DMS153 (cell line): ENCODE data around the gene TRIM8.

Source experiments
- DNase-seq: peaks from one replicate; lab custom pipeline; 2025; lab: John Stamatoyannopoulos, UW

Gene TRIM8

DNA sequence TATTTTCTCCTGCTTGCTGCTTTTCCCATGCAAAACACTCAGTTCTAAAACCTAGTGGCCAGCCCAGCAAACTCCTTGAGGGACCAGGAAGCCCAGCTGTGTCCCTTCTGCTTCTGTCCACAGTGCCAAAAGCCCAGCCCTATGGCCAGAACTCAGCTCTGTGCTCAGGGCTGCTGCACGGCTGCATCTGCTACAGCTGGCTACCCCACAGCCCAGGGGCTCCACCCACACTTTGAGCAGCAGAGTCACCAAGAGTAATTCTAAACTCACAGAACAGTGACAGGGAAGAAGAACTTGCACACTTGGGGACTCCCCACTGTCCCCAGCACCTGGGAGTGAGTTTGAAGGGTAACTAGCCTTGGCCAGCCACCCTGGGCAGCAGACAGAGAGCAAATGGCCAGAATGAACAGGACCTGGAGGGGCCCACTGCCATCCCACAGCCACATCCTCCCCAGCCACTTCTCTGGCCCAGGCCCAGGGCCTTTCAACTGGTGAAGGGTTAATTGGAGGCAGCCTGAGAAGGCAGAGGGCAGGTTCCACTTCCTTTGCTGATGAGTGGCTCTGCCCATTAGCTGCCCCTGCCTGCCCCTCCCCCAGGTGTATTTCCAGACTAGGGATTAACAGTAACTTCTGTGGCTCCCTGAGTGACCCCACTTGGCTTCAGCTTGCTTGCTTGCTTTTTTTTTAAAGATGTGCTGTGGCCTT, 28.1 kb upstream of the TRIM8 start:
- no peak for DNase-seq

DNA sequence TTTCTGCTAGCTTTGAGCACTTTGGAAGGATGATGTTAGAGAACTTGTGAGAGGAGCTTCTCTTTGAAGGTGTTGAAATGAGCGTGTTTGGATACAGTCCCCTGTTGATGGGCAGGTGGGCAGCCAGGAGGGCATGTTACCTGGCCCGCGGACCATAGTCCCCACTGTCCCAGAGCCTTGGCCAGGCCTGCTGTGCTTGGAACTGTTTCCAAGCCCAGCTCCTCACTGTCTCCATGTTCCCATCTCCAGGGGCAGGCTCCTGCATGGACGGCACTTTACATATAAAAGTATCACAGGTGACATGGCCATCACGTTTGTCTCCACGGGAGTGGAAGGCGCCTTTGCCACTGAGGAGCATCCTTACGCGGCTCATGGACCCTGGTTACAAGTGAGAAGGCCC, 27.2 kb upstream of the TRIM8 start:
- no peak for DNase-seq

GRCh38 chr10:102617816-102618215, 26.5 kb upstream of the TRIM8 start:
- DNase-seq, result no peak

DNA sequence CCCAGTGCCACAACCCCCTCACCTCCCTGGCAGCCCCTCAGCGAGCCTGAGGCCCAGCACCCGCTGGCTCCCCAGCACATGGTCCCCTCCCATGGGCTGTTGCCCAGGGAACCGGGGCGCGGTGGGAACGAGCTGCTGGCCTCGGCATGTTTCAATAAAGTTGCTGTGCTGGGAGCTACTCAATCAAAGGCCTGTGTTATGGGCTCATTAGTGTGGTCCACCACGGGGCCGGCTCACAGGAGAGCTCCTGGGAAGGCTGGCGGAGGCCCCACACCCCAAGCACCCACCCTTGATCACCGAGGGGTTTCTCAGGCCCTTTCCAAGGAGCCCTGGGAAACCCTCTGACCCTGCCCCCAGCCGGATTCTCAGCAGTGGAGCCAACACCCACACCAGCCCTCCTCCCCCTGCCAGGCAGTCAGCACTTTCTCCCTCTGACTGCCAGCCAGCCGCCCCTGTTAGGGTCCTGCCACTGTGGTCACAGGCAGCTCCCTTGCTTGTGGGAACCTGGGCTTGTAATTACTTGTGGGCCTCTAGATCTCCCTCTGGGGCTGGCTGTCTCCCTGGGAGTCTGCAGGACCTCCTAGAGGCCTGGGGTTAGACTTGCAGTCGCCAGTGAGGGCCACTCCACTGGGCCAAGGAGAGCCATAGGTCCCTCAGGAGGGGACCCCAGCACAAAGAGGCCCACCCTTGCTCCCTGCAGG, 24.8 kb upstream of the TRIM8 start:
- no peak for DNase-seq

- no peak for DNase-seq
These were observed 24.1 kb upstream of the TRIM8 start for GRCh38 chr10:102620138-102620590.

- DNase-seq, result no peak
These were observed 23.5 kb upstream of the TRIM8 start for GRCh38 chr10:102620591-102621442.

DNA sequence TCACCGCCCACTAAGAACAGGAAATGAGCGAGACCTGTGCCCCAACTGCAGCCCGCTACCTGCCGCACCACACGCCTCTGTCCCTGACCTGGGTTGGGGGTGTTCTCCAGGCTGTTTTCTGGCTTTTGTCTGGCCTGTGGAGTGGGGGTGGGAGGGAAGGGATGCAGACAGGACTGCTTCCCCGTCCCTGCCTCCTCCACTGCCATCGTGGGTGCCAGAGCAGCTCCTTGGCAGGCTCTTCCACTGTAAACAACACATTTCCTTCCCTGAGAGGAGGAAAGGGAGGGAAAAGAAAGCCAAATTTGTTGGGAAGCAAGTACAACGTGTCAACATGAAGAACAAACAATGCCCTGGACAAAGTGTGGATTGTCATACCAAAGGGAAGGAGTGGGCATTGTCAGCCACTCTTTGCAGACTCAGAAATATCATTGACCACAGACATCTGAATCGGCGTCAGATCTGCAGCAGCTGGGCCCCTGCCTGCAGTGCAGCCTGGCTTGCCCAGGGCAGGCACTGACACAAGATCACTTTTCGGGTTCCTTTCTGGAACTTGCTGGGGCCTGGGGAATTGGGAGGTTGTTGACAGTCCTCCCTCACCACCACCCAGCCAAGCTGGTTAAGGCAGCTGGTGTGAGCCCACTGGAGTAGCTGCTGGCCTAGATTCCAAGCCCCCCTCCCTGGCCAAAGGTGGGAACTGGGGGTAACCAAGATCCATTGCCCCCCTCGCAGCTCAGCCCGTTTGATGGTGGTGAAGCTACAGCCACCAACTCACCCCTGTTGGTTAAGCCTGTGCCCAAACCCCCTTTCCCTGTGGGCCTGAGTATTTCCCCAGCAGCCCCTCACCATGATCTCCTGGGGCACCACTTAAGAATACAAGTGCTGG, 22.6 kb upstream of the TRIM8 start:
- no peak for DNase-seq

DNA sequence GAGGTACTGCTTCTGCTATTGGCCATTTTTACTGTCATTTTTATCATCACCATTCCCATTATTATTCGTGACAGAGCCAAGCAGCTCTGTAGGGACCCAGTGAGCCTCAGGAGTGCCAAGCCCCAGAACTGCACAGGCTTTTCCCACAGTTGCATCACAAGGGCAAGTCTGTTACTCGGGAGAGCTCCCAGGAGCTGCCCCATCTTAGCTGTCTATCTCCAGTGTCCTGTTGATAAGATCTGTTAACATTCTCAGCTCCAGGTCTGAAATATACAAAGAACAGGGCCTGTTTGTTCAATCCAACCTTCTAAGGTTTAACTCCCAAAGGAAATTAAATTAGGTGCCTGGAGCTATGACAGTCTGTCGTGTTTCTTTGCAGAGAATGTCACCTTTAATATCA, 20.2 kb upstream of the TRIM8 start:
- no peak for DNase-seq

- DNase-seq, result no peak
These were observed 19.3 kb upstream of the TRIM8 start for GRCh38 chr10:102624751-102625645.

DNA sequence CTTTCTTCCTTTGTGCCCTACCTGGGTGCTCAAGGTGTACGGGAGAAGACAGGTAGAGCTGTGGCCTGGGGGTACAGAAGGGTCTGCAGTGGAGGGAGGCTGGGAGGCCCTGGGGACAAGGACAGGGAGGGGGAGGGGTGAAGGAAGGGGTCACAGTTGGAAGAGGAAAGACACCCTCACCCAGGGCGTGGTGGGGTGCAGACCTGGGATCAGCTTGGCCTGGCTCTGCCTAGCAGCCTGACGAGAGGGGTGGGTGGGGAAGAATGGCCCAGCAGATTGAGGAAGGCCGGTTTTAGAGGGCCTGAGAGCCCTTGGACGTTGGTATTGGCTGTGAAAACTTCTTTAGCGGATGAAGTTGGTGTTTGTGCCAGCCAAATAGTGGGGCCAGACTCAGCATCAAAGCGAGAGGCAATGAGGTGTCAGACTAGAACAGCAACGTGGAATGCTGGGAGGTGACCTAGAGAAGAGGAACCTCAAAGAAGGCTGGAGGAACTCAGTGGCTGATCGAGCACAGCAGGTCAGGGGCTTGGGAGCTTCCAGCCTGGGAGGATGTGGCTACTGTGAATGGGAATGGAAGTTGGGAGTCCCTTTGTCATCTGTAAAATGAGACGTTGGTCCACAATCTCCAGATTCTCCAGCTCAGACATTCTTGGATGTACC, 18.1 kb upstream of the TRIM8 start:
- no peak for DNase-seq

- no peak for DNase-seq
These were observed 17.0 kb upstream of the TRIM8 start for GRCh38 chr10:102627291-102627735.

DNA sequence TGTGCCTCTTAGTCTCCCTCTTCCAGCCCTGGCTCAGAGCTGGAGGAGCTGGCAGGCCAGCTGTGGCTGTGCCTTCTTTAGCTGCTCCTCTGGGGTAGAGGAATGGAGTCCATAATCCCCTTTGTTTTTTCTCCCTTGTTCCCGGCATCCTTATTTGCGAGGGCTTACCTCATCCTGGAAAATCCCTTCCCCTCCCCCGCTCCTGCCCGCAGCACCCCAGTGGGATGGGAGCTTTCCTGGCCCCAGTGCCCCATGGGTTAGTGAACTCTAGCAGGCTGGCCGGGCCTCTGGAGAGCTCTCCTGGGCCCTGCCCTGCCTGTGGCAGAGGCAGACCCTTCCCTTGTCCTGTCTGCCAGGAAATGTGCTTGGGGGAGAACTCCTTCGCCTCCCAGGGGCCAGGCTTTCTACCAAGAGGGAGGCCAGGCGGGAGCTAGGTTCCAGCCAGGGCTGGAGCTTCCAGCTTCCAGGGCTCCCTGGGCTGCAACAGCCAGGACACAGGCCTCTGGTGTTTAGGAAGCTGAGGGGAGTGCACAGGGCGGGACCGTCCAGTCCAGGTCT, 16.5 kb upstream of the TRIM8 start:
- DNase-seq, result no peak

DNA sequence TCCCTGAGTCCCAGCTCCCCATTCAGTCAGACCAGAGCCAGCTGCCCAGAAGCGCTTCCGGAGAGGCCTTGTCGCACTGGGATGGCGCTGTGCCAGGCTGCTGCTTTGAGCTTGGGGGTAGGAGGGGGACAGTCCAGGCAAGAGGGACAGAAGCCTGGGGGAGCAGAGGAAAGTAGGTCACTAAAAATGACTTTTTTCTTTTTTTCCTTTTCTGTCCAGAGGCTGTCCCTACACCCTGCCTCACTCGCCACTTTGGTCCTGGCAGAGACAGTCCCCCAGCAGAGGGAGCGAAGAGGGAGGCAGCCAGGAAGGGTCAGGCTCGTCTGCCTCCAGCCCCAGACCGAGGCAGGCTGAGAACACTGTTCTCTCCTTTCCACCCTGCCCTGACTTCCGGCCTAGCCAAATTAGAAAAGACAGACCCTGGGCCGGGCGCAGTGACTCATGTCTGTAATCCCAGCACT, 15.8 kb upstream of the TRIM8 start:
- peak; percentile 12 for DNase-seq

- DNase-seq, result no peak
These were observed 14.3 kb upstream of the TRIM8 start for GRCh38 chr10:102629661-102630614.

GRCh38 chr10:102630663-102631062, 13.6 kb upstream of the TRIM8 start:
- no peak for DNase-seq

- no peak for DNase-seq
These were observed 12.5 kb upstream of the TRIM8 start for GRCh38 chr10:102631525-102632393.

DNA sequence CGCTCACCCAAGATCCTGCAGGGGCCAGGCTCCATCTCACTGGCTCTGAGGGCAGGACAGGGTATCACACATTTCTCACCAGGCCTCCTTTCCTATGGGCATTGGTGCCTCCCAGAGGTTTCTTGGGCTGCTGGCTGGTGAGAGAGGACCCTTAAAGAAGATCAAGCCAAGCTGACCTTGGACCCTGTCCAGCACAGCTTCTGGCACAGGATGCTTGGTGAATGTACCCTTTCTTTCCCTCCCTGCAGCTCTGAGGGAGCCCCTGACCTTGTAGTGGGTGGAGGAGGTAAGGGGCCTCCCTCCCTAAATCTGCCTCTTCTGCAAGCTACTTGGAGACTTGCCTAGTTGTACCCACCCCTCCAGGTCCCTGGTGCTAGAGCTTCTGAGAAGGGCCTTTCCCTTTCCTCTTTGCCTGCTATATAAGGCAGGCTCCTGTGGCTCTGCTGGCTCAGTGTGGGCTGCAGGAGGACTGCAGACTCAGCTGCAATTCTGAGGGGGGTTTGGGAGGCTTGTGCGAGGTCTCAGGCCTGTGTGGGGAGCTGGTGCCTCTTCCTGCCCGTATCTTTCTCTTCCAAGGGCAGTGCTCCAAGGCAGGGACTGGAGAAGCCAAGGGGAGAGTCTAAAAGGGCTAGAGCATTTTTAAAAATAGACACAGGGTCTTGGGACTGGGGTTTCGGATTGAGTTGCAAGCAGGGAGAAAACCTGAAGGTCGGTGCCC, 11.7 kb upstream of the TRIM8 start:
- DNase-seq, result no peak
